Thoracic aorta (tissue), 2 donors: Measurements from ENCODE around the gene DUSP7. TPM values are rescaled to one million over a fixed set of nuclear protein-coding genes. Genes with fewer than 3 reads are reported as not detected.
A peak's percentile ranks its signal among the peaks of the same experiment; 100 is the strongest.

Experiments used
- ATAC-seq: fragments of 150-250 bp; one replicate; pipeline ENCODE4 v1.8.0; 2017; ENCODE audit warnings: low read depth; ENCODE audit not compliant: insufficient number of reproducible peaks, low FRiP score
- DNase-seq: peaks from one replicate; pipeline ENCODE4 v3.0.0-alpha.2; 2020; ENCODE audit warnings: low spot score
- H3K27ac ChIP-seq, 2 donors: fragments of 200-600 bp; sonication (generic); 1 replicate in 1 of 2; 2 replicates in 1 of 2; pipeline ENCODE4 v1.5.1; 2016; ENCODE audit warnings: mild to moderate bottlenecking in 2 of 2, moderate library complexity in 2 of 2
- H3K27me3 ChIP-seq: fragments of 200-600 bp; sonication (generic); replicated peaks from 2 replicates; pipeline ENCODE4 v1.6.0; 2016; ENCODE audit warnings: mild to moderate bottlenecking; ENCODE audit not compliant: insufficient read depth
- H3K36me3 ChIP-seq: fragments of 200-600 bp; sonication (generic); one replicate; pipeline ENCODE4 v1.5.1; 2016
- H3K4me1 ChIP-seq, 2 donors: fragments of 200-600 bp; sonication (generic); 1 replicate in 1 of 2; 2 replicates in 1 of 2; pipeline versions ENCODE4 v1.5.1 to v1.6.0; 2016; ENCODE audit warnings: low read depth in 2 of 2, mild to moderate bottlenecking in 1 of 2; ENCODE audit not compliant: control insufficient read depth in 1 of 2
- H3K4me3 ChIP-seq: fragments of 200-600 bp; sonication (generic); 2 replicates; pipeline ENCODE4 v1.5.1; 2016; ENCODE audit warnings: mild to moderate bottlenecking
- H3K9me3 ChIP-seq: fragments of 200-600 bp; sonication (generic); 2 replicates; pipeline ENCODE4 v1.5.1; 2016
- total RNA-seq, 2 donors: library from RNA; depleted of rRNA; stranded (reverse); fragments of >200 nt; gene quantifications; one replicate each; pipeline versions ENCODE4 v1.1.0 to v1.2.3, GENCODE V29; 2016
- TF ChIP-seq, protein P1 (sequence below): fragments of 200-600 bp; sonication (generic); IDR thresholded peaks from one replicate; pipeline ENCODE4 v1.5.1; 2019; ENCODE audit warnings: antibody characterized with exemption

DUSP7 gene
- total RNA-seq, 2 donors from 2014 or later = 41.1 to 42.2 TPM

DNA sequence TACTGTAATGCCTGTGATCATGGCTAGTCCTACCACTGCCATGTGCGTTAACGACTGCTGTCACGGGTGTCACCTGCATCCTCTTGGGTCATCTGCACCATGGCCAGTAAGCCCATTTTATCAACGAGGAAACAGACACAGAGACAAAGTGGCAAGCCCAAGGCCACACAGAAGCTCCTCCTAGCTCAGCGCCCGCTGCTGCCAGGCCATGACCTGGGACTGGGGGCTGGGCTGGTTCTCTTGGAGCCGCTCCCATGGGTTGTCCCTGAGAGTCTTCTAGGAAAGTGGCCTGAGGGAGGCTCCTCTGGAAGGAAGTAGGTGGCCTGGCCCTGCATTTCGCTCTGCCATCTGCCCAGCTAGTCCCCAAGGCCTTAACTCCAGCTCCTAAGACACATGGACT is 4.9 kb downstream of the DUSP7 start:
- peaks cover 35% of the 10 kb centered on the region for H3K36me3 ChIP-seq
- no peak for DNase-seq

DNA sequence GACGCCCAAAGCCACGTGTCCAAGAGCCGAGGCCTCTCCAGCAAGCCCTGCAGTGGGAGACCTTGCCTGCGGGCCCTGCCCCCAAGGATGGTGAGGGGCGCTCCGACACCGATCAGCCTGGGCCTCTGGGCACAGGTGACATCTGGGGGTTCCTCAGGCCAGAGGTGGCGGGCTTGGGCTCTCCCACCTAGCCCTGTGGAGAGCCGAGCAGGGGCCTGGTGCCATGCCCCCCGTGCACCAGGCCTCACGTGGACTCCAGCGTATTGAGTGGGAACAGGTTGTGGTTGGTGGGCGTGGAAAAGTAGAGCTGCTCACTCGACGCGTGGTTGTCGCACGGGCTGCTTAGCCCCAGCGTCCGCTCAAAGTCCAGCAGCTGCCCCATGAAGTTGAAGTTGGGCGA is 5.8 kb downstream of the DUSP7 start:
- DNase-seq (no peak), ATAC-seq (no peak)
- peak overlapping the region in 1 of 2 donors; percentile 82 for H3K27ac ChIP-seq
- no peaks in the 10 kb centered on the region for H3K9me3 ChIP-seq
- peaks cover 35% of the 10 kb centered on the region for H3K36me3 ChIP-seq
- no peak overlapping the region for H3K4me3 ChIP-seq
- H3K27me3 ChIP-seq = no peaks in the 10 kb centered on the region
- H3K4me1 ChIP-seq = peaks cover 53 to 91% of the 10 kb centered on the region in 2 donors
- TF ChIP-seq, protein P1, sequence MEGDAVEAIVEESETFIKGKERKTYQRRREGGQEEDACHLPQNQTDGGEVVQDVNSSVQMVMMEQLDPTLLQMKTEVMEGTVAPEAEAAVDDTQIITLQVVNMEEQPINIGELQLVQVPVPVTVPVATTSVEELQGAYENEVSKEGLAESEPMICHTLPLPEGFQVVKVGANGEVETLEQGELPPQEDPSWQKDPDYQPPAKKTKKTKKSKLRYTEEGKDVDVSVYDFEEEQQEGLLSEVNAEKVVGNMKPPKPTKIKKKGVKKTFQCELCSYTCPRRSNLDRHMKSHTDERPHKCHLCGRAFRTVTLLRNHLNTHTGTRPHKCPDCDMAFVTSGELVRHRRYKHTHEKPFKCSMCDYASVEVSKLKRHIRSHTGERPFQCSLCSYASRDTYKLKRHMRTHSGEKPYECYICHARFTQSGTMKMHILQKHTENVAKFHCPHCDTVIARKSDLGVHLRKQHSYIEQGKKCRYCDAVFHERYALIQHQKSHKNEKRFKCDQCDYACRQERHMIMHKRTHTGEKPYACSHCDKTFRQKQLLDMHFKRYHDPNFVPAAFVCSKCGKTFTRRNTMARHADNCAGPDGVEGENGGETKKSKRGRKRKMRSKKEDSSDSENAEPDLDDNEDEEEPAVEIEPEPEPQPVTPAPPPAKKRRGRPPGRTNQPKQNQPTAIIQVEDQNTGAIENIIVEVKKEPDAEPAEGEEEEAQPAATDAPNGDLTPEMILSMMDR = no peak

More for the DNA sequence above, 4.9 kb downstream of the DUSP7 start:
- no peaks in the 10 kb centered on the region for H3K27me3 ChIP-seq
- no peaks in the 10 kb centered on the region for H3K9me3 ChIP-seq
- TF ChIP-seq, protein P1 = no peak
- peaks cover 46 to 83% of the 10 kb centered on the region in 2 donors for H3K4me1 ChIP-seq
- H3K4me3 ChIP-seq = no peak overlapping the region
- no peak for ATAC-seq
- peak overlapping the region; percentile 82 to 97 for H3K27ac ChIP-seq

DNA sequence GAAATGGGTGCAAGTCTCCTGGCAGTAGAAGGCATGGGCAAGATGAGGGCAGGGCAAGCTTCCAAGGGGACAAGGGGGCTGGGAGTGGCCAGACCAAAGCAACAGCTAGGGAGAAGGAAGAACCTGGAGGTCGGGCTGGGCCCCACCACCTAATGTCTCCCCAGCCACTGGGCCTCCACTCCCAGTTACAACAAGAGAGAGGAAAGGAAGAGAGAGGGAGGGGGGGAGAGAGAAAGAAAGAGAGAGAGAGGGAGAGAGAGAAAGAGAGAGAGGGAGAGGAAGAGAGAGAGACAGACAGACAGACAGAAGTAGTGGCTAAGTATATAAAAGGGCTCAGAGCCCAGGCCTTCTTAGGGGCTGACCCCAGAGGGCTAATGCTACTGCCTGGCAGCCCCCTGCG is 6.9 kb downstream of the DUSP7 start:
- peaks cover 35% of the 10 kb centered on the region for H3K36me3 ChIP-seq
- H3K27me3 ChIP-seq = no peaks in the 10 kb centered on the region
- H3K4me1 ChIP-seq = peaks cover 51 to 93% of the 10 kb centered on the region in 2 donors
- no peak for ATAC-seq
- no peak overlapping the region for H3K4me3 ChIP-seq
- H3K27ac ChIP-seq = peak overlapping the region; percentile 60 to 87
- DNase-seq = no peak
- H3K9me3 ChIP-seq = no peaks in the 10 kb centered on the region
- TF ChIP-seq, protein P1 = no peak

DNA sequence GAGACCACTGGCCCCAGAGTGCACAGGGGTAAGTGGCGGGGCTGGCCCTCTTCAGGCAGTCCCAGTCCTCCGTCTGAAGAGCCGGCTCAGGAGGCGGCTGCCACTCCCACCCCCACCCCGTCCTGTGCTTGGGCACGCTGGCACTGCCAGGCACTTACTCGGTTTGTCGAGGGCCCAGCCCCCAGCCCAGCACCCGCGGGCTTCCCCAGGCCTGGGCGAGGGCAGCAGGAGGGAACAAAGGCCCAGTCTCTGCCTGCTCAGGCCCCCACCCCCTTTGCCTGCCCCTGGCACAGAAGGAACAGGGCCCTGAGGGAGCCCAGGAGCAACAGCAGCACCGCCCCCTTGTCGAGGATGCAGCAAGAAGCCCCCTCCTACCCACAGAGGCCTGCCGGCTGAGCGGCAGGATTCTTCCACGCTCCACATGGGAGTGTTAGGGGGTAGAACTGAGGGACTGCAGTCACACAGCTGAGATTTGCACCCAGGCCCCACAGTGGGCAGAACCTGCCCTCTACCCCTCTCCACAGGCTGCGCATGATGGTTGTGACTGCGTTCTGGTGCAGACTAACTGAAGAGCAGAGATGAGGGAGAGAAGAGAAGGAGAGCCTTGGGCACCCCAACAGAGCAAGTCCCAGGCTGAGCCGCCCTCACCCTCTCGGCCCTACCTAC is 8.9 kb downstream of the DUSP7 start:
- peak; percentile 44 for ATAC-seq
- no peak for DNase-seq
- Histone ChIP-seq H3K9me3 (no peaks in the 10 kb centered on the region), H3K36me3 (peaks cover 24% of the 10 kb centered on the region), H3K27ac (peak overlapping the region; percentile 87 to 96), H3K27me3 (no peaks in the 10 kb centered on the region), H3K4me3 (peak overlapping the region; percentile 17), H3K4me1 (peaks cover 33 to 79% of the 10 kb centered on the region in 2 donors)
- TF ChIP-seq, protein P1 = no peak

DNA sequence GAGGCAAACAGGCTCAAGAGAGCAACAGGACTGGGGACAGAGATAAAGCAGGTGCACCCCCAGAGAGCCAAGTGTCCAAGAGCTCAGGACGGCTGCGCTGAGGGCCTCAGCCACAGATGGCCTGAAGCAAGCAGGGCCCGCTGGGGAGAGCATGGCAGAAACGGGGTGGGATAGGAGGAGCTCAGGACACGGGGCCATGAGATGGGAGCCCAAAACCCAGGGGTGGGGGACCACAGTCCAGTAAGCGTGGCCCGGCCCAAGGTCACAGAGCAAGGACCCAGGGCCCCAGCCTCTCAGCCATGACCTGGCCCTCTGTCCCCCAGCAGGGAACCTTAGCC is 9.5 kb downstream of the DUSP7 start:
- Histone ChIP-seq H3K4me1 (peaks cover 27 to 73% of the 10 kb centered on the region in 2 donors), H3K36me3 (peaks cover 20% of the 10 kb centered on the region), H3K4me3 (peak overlapping the region; percentile 17), H3K27me3 (no peaks in the 10 kb centered on the region), H3K9me3 (no peaks in the 10 kb centered on the region), H3K27ac (peak overlapping the region; percentile 87 to 96)
- ATAC-seq = no peak
- no peak for DNase-seq
- TF ChIP-seq, protein P1 = no peak
